NCI-H1436 (cell line): Measurements from ENCODE around the gene FBXW11.
"Not testable (repeated sequence)": the region's sequence is repeated elsewhere in the genome, so short reads cannot be mapped to it uniquely, and the experiment has no call there.

ENCODE experiments used
- DNase-seq: peaks from one replicate; lab custom pipeline; 2025; lab: John Stamatoyannopoulos, UW

FBXW11 gene

DNA sequence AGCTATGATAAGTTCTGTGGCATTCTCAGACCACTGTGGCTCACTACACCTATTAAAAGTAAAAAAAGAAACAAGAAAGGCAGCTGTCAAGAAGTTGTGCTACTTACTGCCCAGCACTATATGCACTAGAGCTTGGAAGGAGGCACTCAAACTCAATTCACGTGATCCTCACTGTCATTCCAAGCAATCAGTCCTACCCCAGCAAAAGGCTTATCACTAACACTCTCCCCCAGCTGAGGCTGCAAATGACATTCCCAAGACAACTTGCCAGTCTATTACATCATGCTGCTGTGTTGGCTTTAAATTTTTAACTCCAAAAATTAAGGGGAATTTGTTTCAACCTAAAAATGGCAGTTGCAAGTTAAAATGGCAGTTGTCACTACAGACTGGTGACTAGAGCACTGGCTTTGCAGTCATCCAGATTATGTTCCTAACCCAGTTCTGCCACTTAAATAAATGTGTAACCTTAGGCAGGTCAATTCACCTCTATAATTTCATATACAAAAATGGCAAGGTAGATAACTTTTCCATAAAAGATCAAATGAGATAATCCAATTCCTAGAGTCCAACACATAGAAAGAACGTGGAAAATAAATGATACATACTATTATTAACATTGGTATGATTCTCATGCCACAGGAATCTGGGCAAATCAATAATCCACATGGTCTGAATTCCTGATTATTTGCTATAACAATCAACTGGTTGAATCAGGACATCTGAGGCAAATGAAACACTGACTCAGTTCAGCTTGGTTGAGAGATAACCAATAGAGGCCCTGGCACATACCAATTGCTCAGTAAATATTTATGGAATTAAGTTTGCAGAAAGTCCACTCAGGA lies 52.4 kb downstream of the FBXW11 start:
- DNase-seq, result no peak

DNA sequence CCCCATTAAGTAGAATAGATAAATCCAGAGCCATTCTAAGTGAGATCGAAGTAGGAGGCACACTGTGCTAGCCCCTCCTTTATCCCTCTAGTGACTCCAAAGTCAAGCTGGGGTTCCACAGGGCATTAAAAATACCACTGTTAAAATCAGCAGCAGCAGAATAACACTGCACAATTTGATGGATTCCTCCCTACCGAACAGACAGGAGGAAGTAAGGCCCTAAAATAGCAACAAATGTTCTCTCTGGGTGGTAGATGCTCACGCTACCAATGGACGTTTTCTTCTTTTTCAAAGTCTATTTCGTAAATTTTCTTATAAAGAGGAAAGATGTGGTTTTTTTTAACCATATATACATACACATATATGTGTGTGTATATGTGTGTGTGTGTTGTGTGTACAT lies 54.4 kb downstream of the FBXW11 start:
- DNase-seq, result no peak

GRCh38 chr5:171951218-171951617 lies 55.2 kb downstream of the FBXW11 start:
- DNase-seq, result no peak

GRCh38 chr5:171946000-171946781 lies 60.2 kb downstream of the FBXW11 start:
- no peak for DNase-seq

DNA sequence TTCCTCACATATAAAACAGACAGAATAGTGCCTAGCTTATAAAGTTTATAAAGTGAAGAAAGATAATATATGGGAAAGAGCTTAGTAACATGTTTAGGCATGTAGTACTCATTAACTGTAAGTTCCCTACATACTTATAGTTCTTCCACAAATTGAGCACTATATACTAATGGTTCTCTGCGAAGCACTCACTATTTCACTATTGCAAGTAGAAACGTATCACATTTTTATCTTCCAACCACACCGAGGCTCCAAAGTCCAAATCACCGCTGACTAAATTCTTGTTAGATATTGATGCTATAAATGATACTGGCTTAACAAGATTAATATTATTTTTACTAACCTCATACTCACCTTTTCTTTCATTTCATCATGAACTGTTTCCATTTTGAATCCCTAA lies 61.0 kb downstream of the FBXW11 start:
- no peak for DNase-seq

DNA sequence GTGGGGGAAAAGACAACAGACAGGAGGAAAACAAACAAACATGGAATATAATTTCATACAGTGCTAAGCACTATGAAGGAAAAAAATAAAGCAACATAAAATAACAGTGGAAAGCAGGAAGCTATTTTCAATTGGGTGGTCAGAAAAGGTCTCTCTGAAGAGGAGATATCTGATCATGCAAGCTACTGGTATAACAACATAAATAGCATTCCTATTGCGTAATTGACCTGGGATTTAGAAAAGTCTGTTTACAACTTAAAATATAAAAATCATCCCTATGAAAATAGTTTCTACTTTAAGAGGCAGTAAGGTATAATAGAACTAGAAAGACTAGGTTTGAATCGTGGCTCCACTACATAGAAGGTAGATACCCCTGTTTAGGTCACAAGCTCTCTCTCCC lies 61.4 kb downstream of the FBXW11 start:
- DNase-seq, result no peak

DNA sequence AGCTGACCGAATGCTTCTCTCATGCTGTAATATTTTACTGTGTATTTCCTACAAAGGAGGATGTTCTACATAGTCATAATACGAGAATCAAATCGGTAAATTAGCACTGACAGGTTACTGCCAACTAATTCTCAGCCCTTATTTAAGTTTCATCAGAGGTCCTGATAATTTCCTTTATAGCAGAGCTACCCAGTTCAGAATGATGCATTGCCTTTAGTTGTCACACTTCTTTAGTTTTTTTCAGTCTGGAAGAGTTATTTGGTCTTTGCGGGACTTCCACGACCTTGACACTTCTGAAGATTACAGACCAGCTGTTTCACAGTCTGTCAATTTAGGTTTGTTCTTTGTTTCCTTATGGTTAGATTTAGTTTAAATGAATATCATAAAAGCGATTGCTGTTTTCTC lies 64.3 kb downstream of the FBXW11 start:
- DNase-seq, result not testable (repeated sequence)

- DNase-seq, result not testable (repeated sequence)
These were observed 64.8 kb downstream of the FBXW11 start for GRCh38 chr5:171941675-171942074.

- DNase-seq, result not testable (repeated sequence)
These were observed 65.2 kb downstream of the FBXW11 start for GRCh38 chr5:171941275-171941674.

- no peak for DNase-seq
These were observed 66.5 kb downstream of the FBXW11 start for GRCh38 chr5:171939951-171940350.

- DNase-seq, result no peak
These were observed 68.1 kb downstream of the FBXW11 start for GRCh38 chr5:171938358-171938757.

DNA sequence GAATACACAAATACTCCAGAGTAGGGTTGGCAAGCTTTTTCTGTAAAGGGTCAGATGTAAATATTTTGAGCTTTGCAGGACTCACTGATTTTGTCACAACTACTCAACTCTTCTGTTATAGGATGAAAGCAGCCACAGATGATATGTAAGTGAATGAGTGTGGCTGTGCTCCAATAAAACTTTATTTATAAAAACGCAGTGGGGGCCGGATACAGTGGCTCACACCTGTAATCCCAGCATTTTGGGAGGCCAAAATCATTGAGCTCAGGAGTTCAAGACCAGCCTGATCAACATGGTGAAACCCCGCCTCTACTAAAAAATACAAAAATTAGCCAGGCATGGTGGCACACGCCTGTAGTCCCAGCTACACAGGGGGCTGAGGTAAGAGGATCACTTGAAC lies 69.1 kb downstream of the FBXW11 start:
- no peak for DNase-seq

- no peak for DNase-seq
These were observed 71.9 kb downstream of the FBXW11 start for GRCh38 chr5:171934586-171934985.

DNA sequence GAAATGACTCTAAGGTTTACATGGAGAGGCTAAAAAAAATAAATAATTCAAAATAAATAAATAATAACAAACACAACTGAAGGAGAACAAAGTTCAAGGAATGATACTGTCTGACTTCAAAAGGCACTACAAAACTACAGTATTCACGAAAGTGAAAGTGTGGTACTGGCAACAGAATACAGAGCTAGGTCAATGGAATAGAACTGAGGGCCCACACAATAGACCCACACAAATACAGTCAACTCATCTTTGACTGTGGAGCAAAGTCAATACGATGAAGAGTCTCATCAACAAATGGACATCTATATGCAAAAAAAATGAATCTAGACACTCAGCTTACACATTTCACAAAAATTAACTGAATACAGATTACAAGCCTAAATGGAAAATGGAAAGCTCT lies 75.3 kb downstream of the FBXW11 start:
- no peak for DNase-seq

- no peak for DNase-seq
These were observed 79.0 kb downstream of the FBXW11 start for GRCh38 chr5:171927345-171927941.

- no peak for DNase-seq
These were observed 80.1 kb downstream of the FBXW11 start for GRCh38 chr5:171926311-171926710.

DNA sequence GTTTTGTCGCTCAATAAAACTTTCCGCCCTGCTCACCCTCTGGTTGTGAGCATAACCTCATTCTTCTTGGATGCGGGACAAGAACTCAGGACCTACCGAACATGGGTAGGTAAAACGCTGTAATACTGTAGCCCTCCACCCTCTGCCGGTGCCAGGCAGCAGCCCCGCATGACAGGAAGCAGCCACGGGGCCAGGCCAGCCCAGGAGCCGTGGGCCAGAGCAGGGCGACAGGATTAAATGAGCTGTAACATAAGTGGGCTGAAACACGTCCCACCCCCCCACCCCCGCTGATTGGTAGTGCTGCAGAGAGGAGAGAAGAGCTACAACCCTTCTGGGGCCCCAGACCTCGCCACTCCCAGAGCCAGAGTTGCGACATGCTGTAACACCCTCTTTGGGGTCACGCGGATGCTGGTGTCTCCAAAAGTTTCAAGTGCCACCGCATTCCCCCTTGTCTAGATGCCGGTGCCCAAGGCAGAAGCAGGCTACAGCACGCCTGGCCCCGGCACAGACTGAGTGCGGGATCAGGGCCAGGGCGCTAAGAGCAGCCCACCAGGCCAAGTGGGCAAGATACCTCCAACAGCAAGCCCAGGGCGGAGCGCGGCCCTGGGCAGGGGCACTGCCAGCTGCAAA lies 81.8 kb downstream of the FBXW11 start:
- DNase-seq, result no peak

DNA sequence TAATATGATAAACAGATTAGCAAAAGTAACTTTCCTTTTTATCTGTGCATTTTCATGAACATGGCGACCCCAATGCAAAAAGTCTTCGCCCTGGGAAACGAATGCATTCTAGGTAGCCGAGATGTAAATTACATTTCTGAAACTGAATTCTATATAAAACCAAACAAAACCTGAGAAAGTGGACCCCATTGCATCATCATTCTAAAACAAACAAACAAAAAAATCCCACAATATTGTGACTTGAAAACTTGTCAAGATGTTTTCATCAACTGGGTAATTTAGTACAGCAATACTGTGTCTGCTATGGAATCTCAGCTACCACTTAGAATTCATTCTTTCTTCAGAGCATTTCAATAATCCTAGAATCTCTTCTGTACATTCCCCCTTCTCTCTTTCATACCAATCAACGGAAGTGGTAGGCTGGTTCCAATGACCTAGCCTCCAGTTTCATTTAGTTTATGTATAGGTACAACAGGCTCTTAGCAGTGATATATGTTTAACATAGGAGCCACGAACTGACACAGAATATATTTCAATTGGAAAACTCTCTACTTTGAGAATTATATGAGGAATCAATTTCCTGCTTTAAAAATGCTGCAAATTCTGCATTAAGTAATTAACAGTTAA lies 85.6 kb downstream of the FBXW11 start:
- DNase-seq, result no peak

DNA sequence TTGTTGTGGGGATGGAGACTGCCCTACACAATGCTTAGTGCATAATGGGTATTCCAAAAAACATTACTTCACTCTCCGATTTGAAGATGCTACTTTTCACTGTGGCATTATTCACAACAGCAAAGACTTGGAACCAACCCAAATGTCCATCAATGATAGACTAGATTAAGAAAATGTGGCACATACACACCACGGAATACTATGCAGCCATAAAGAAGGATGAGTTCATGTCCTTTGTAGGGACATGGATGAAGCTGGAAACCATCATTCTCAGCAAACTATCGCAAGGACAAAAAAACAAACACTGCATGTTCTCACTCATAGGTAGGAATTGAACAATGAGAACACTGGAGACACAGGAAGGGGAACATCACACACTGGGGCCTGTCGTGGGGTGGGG lies 90.7 kb downstream of the FBXW11 start:
- not testable (repeated sequence) for DNase-seq

- peak; percentile 20 for DNase-seq
These were observed 91.6 kb downstream of the FBXW11 start for GRCh38 chr5:171914726-171915338.

- no peak for DNase-seq
These were observed 92.5 kb downstream of the FBXW11 start for GRCh38 chr5:171913987-171914273.

- no peak for DNase-seq
These were observed 95.3 kb downstream of the FBXW11 start for GRCh38 chr5:171911152-171911551.
